Hematopoietic multipotent progenitor cell treated with erythropoietin and hydrocortisone succinate and interleukin-3 and kit ligand, for 17 days (in vitro differentiated cells): Measurements from ENCODE around the gene TSPAN16.
"Not testable (repeated sequence)": the region's sequence is repeated elsewhere in the genome, so short reads cannot be mapped to it uniquely, and the experiment has no call there.

Experiments
- DNase-seq: peaks from one replicate; pipeline ENCODE4 v3.0.0-alpha.2; 2015; ENCODE audit warnings: low spot score

The TSPAN16 gene

GRCh38 chr19:11345122-11345803, 49.3 kb downstream of the TSPAN16 start:
- DNase-seq = no peak

- DNase-seq = peak; percentile 97
Observed at GRCh38 chr19:11346104-11346940, 50.4 kb downstream of the TSPAN16 start, which contains the start of the genes CCDC159 and TMEM205. CCDC159 (plus strand) TSS chr19:11346519; CDS start chr19:11346607, 88 bp downstream. TMEM205 (minus strand) TSS chr19:11346268; CDS start chr19:11345619, 649 bp downstream.

GRCh38 chr19:11347546-11348039, 51.6 kb downstream of the TSPAN16 start:
- no peak for DNase-seq

GRCh38 chr19:11349171-11349570, 53.2 kb downstream of the TSPAN16 start:
- no peak for DNase-seq

- not testable (repeated sequence) for DNase-seq
Observed at GRCh38 chr19:11354102-11354501, 58.1 kb downstream of the TSPAN16 start.

- peak; percentile 64 for DNase-seq
Observed at GRCh38 chr19:11355160-11356073, 59.5 kb downstream of the TSPAN16 start, which contains the start of gene PLPPR2. PLPPR2 (plus strand) TSS chr19:11355432; CDS start chr19:11357674, 2,242 bp downstream.

GRCh38 chr19:11356074-11356397, 60.1 kb downstream of the TSPAN16 start:
- no peak for DNase-seq

- no peak for DNase-seq
Observed at GRCh38 chr19:11356676-11357550, 61.0 kb downstream of the TSPAN16 start.

GRCh38 chr19:11359421-11359820, 63.5 kb downstream of the TSPAN16 start:
- DNase-seq = no peak

GRCh38 chr19:11361037-11361770, 65.2 kb downstream of the TSPAN16 start:
- peak; percentile 31 for DNase-seq

- DNase-seq = no peak
Observed at GRCh38 chr19:11361771-11362731, 66.1 kb downstream of the TSPAN16 start.

- no peak for DNase-seq
Observed at GRCh38 chr19:11363881-11364280, 67.9 kb downstream of the TSPAN16 start.

- no peak for DNase-seq
Observed at GRCh38 chr19:11364296-11364904, 68.4 kb downstream of the TSPAN16 start.

- no peak for DNase-seq
Observed at GRCh38 chr19:11364935-11365334, 69.0 kb downstream of the TSPAN16 start.
